GM18909 (cell line): ENCODE data around the gene KRT76.

ENCODE experiments used
- ATAC-seq: cut with Tn5 transposase; IDR thresholded peaks from one replicate; pipeline ENCODE4 v1.9.1; 2021; ENCODE audit warnings: mild to moderate bottlenecking; ENCODE audit not compliant: unreplicated experiment, poor library complexity

KRT76 gene

GRCh38 chr12:52776913-52777395 is at the start of gene KRT76:
Gene KRT76 (minus strand): TSS chr12:52777345. CDS start chr12:52777291, 54 bp downstream.
- no peak for ATAC-seq

- no peak for ATAC-seq
Measured at GRCh38 chr12:52825961-52826360, 48.8 kb upstream of the KRT76 start.

GRCh38 chr12:52824741-52825410 is 47.7 kb upstream of the KRT76 start:
- no peak for ATAC-seq

GRCh38 chr12:52823761-52824450 is 46.8 kb upstream of the KRT76 start:
- no peak for ATAC-seq

- ATAC-seq, result no peak
Measured at GRCh38 chr12:52822771-52823510, 45.8 kb upstream of the KRT76 start.

GRCh38 chr12:52821826-52822660 is 44.9 kb upstream of the KRT76 start:
- ATAC-seq, result no peak

- ATAC-seq, result no peak
Measured at GRCh38 chr12:52821071-52821730, 44.1 kb upstream of the KRT76 start.

GRCh38 chr12:52820521-52820920 is 43.4 kb upstream of the KRT76 start:
- ATAC-seq, result no peak

GRCh38 chr12:52819731-52820510 is 42.8 kb upstream of the KRT76 start:
- ATAC-seq, result no peak

- no peak for ATAC-seq
Measured at GRCh38 chr12:52818887-52819420, 41.8 kb upstream of the KRT76 start.

GRCh38 chr12:52818388-52818787 is 41.2 kb upstream of the KRT76 start:
- ATAC-seq, result no peak

GRCh38 chr12:52817699-52818238 is 40.6 kb upstream of the KRT76 start:
- ATAC-seq, result no peak

- ATAC-seq, result no peak
Measured at GRCh38 chr12:52817003-52817698, 40.0 kb upstream of the KRT76 start.

- no peak for ATAC-seq
Measured at GRCh38 chr12:52815676-52816588, 38.8 kb upstream of the KRT76 start.

- no peak for ATAC-seq
Measured at GRCh38 chr12:52815161-52815560, 38.0 kb upstream of the KRT76 start.

GRCh38 chr12:52814710-52815155 is 37.6 kb upstream of the KRT76 start:
- no peak for ATAC-seq
